ENCODE measurements around the gene TOMM22.
"Not testable (repeated sequence)": the region's sequence is repeated elsewhere in the genome, so short reads cannot be mapped to it uniquely, and the experiment has no call there.

Gene TOMM22

DNA sequence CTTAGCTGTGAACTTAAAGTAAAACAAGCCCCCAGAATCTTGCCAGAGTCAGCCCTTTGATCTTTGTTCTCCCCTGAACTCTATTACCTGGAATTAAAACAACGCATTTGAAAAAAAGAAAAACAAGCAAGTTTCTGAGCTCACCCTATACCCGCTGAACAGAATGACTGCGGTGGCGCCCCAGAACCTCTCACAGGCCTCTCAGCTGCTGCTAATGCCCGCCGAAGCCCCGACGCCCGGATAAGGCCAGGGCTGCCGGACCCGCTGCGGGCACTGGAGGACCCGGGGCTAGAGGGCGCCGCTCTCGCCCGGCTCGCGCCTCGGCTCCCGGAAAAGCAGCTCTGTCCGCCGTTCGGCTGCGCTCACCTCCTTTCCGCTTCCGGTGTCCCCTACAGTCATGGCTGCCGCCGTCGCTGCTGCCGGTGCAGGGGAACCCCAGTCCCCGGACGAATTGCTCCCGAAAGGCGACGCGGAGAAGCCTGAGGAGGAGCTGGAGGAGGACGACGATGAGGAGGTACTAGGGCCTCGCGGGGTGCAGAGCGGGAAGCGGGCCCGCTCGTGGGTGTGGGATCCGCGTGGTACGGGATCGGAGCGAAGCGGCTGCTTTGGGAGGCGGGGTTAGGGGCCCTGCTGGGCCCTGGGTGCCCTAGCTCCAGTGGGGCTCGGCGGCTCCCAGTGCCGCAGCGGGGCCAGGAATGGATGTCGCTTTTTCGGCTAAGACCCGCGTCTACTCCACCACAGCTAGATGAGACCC is at the start of gene TOMM22:
TOMM22 (plus strand) TSS at position 376 of the 754 bp plus-strand sequence; CDS start at position 398, 22 bp downstream.
- TF ChIP-seq, protein P1, sequence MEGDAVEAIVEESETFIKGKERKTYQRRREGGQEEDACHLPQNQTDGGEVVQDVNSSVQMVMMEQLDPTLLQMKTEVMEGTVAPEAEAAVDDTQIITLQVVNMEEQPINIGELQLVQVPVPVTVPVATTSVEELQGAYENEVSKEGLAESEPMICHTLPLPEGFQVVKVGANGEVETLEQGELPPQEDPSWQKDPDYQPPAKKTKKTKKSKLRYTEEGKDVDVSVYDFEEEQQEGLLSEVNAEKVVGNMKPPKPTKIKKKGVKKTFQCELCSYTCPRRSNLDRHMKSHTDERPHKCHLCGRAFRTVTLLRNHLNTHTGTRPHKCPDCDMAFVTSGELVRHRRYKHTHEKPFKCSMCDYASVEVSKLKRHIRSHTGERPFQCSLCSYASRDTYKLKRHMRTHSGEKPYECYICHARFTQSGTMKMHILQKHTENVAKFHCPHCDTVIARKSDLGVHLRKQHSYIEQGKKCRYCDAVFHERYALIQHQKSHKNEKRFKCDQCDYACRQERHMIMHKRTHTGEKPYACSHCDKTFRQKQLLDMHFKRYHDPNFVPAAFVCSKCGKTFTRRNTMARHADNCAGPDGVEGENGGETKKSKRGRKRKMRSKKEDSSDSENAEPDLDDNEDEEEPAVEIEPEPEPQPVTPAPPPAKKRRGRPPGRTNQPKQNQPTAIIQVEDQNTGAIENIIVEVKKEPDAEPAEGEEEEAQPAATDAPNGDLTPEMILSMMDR (IDR thresholded peaks at IDR 0.05; ENCODE audit: insufficient read depth, low read depth, low read length, missing control alignments), result peak; percentile 13
- peak within 1 kb of the TSS; percentile 99 for H3K4me3 ChIP-seq (ENCODE audit: low read length)
- DNase-seq (ENCODE audit: low read depth), result peak; percentile 91

DNA sequence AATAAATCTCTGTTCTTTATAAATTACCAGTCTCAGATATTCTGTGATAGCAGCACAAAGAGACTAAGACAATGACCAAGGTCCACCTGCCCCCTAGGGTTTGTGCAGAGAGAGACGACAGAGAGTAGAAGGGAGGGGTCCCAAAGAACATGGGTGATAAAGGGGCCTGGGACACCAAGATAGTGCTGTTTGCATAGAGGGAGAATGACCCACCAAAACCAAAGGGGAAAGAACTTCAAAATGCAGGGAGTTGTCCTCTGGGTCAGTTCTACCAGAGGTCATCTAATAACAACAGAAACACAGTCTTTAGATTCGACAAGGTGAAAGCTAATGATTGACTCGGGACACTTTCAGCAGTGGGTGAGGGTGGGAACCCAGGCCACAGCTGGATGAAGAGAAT is 49.2 kb upstream of the TOMM22 start:
- TF ChIP-seq, protein P1 (IDR thresholded peaks at IDR 0.05; ENCODE audit: insufficient read depth, low read depth, low read length, missing control alignments), result no peak
- no peak for DNase-seq (ENCODE audit: low read depth)
- no peak overlapping the region for H3K4me3 ChIP-seq (ENCODE audit: low read length)

DNA sequence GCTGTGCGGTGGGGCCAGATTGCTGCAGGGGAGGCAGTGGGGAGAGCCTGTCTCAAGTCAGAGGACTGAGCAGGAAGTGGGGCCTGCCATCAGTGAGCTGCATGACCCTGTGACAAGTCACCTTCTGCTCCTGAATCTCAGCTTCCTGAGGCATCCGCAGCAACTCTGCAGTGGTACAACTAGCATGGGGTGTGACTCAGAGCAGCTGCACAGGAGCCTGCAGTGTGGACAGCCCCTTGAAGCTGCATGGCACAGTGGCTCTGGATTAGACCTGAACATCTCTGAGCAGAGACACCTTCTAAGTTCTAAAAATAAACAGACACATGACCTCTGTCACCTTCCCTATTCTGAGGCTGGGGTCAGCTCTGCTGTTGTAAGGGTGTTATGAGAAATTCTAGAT is 43.5 kb upstream of the TOMM22 start:
- no peak overlapping the region for H3K4me3 ChIP-seq (ENCODE audit: low read length)
- TF ChIP-seq, protein P1 (IDR thresholded peaks at IDR 0.05; ENCODE audit: insufficient read depth, low read depth, low read length, missing control alignments), result no peak
- DNase-seq (ENCODE audit: low read depth), result no peak

DNA sequence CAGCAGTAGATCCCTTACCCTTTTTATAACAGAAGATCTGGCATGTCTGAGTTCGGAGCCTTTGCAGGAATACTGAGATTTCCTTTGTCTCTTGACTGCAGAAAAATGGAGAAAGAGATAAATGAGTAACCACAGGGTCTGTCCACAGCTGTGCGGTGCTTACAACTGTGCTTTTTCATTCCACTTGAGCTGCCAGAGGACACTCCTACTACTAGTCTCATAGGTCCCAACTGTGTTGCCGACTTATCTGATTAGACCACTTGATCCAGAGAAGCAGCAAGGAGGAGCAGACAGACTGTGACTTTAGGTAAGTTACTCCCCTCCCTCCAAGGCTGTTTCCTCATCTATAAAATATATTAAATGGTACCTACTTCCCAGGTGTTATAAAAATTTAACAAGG is 43.0 kb upstream of the TOMM22 start:
- TF ChIP-seq, protein P1 (IDR thresholded peaks at IDR 0.05; ENCODE audit: insufficient read depth, low read depth, low read length, missing control alignments), result no peak
- no peak overlapping the region for H3K4me3 ChIP-seq (ENCODE audit: low read length)
- DNase-seq (ENCODE audit: low read depth), result no peak

DNA sequence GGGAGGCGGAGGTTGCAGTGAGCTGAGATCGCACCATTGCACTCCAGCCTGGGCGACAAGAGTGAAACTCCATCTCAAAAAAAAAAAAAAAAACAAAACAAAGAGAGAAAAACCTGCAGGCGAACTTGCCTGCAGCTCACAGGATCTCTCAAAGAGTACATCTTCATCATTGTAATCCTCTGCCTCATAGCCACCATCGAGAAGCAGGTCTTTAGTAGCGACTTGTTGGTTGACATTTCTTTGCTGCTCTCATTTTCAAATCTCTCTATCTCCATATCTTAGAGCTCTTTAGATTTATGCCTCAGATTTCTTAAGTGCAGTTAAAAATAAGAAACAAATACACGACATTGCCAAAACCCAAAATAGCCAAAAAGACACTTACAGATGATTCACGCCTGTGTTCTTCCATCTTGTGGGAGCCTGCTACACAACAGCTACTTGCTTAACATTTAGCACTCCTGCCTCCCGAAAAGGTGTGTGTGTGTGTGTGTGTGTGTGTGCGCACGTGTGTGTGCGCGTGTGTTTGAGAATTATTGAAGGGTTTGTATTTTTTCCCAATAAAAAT is 40.2 kb upstream of the TOMM22 start:
- DNase-seq (ENCODE audit: low read depth), result no peak
- no peak overlapping the region for H3K4me3 ChIP-seq (ENCODE audit: low read length)
- TF ChIP-seq, protein P1 (IDR thresholded peaks at IDR 0.05; ENCODE audit: insufficient read depth, low read depth, low read length, missing control alignments), result no peak

DNA sequence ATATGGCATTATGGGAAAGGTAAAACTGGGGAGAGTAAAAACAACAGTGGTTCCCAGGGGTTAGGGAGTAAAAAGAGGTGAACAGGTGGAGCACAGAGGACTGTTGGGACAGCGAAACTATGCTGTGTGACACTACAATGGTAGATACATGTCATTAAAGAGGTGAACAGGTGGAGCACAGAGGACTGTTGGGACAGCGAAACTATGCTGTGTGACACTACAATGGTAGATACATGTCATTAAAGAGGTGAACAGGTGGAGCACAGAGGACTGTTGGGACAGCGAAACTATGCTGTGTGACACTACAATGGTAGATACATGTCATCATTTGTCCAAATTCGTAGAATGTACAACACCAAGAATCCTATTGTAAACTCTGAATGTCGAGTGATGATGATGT is 37.5 kb upstream of the TOMM22 start:
- DNase-seq (ENCODE audit: low read depth); H3K4me3 ChIP-seq (ENCODE audit: low read length): not testable (repeated sequence)

DNA sequence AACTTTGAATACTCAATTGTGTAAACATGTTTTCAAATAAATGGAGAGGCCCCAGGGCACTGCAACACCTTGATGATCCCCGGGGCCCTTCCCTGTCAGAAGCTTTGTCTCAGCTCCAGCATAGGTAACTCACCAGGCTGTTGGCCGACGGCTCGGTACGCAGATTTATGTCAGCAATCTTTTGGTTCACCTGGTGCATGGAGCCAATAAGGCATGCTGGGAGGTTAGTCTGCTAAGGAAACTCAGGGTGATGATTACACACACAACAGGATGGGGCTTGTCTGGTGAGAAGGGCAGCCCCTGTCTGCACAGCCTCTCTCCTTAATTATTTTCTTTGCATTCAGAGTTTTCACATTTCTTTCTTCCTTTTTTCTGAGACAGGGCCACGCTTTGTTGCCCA is 36.3 kb upstream of the TOMM22 start:
- TF ChIP-seq, protein P1 (IDR thresholded peaks at IDR 0.05; ENCODE audit: insufficient read depth, low read depth, low read length, missing control alignments), result no peak
- H3K4me3 ChIP-seq (ENCODE audit: low read length), result no peak overlapping the region
- peak; percentile 89 for DNase-seq (ENCODE audit: low read depth)
